SH-SY5Y (cell line): ENCODE results near the gene MLLT3.

ENCODE experiments used
- GATA2 ChIP-seq: IDR thresholded peaks from 2 replicates; pipeline ENCODE4 v1.6.1; 2011; ENCODE audit warnings: mild to moderate bottlenecking, low read depth, low read length
- GATA3 ChIP-seq: IDR thresholded peaks from 2 replicates; pipeline ENCODE4 v1.6.1; 2011; ENCODE audit warnings: low read depth, mild to moderate bottlenecking, low read length, moderate library complexity

MLLT3 gene

GRCh38 chr9:20356403-20357036 lies 265.8 kb downstream of the MLLT3 start:
- TF ChIP-seq GATA3 (no peak), GATA2 (no peak)

- no peak for TF ChIP-seq GATA2
- no peak for TF ChIP-seq GATA3
These were observed 267.3 kb downstream of the MLLT3 start for GRCh38 chr9:20355022-20355421.

DNA sequence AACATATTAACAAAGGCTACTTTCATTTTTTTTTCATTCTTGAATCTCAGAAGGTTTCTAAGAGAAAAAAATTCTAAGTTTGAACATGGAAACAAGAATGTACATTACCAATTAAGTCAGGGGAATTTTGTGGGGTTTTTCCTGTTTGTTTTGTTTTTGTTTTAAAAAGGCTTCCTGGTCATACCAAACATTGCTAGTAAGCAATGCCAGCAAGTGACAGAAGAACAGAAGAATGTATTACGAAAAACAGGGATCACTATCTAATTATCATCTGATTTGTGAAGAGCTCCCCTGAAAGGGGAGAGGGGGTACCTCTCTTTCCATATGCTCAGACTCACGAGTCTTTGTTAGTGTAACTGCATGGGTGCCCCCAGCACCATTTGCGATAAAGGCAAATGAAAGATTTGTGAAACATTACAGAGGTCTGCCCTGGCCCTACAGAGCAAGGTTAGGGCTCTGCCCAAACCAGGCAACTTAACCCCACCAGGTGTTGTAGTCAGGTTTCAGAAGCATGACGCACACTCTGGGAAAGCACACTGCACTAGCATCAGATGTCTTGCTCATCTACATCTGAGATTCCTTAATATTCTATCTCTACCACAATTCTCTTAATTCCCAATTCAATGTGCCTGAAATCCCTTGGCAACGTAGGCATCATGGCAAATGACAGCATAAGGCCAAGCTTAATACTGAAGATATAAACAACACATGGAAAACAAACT lies 268.2 kb downstream of the MLLT3 start:
- TF ChIP-seq GATA3 (no peak), GATA2 (no peak)

- TF ChIP-seq GATA3 (no peak), GATA2 (no peak)
These were observed 268.8 kb downstream of the MLLT3 start for GRCh38 chr9:20353524-20353923.

GRCh38 chr9:20352591-20352990 lies 269.7 kb downstream of the MLLT3 start:
- TF ChIP-seq GATA3 (no peak), GATA2 (no peak)

DNA sequence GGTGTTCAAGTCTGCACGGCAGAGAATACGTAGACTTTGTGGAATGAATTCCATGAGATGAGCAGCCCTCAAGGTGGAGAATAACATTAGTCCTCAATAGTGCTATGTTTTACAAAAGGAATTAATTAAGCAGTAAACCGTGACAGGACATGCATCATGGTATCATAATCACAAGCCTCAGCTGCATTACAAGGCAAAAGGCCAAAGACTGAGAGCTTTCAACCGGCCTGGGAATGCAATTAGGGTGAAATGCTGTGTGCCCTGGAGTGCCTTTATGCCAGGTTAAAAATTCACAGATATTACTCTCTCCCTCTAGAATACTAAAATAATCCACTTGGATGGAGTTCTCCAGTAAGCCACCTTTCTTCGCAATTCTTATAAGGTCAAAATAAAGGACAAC lies 270.6 kb downstream of the MLLT3 start:
- no peak for TF ChIP-seq GATA3
- TF ChIP-seq GATA2 = peak; percentile 28; the same call in 1 of the 2 replicates

GRCh38 chr9:20349568-20349967 lies 272.7 kb downstream of the MLLT3 start:
- TF ChIP-seq GATA3 (peak; percentile 95), GATA2 (peak; percentile 97)

- TF ChIP-seq GATA3 = no peak
- no peak for TF ChIP-seq GATA2
These were observed 279.0 kb downstream of the MLLT3 start for GRCh38 chr9:20343325-20343724.

GRCh38 chr9:20340511-20340861 lies 281.8 kb downstream of the MLLT3 start:
- TF ChIP-seq GATA3 (no peak), GATA2 (no peak)

DNA sequence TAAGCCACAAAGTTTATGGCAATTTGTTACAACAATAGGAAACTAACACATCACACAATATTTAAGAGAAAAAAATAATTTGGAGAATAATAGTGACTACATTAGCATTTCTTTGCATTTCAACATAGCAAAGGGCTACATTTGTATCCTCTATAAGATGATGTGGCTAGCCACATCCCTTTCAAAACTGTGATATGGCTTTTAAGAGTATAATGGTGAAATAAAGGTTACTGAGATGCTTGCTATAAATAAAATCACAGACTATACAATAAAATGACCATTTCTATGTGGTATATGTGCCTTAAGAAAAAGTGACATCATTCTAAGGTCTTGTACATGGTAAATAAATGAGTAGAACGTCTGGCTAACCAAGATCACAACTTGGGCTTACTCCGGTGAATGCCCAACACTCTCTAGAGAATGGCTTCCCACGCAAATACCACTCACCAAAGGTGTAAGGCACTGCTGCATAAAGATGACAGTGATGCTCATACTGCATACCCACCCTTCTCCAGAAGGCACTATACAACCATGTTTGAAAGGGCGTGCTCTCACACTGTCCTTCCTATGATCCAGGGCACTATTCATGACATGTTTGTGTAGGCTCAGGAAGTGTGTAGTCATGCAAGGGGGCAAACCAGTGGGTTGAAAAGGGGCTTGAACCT lies 286.5 kb downstream of the MLLT3 start:
- TF ChIP-seq GATA2 (no peak), GATA3 (no peak)

DNA sequence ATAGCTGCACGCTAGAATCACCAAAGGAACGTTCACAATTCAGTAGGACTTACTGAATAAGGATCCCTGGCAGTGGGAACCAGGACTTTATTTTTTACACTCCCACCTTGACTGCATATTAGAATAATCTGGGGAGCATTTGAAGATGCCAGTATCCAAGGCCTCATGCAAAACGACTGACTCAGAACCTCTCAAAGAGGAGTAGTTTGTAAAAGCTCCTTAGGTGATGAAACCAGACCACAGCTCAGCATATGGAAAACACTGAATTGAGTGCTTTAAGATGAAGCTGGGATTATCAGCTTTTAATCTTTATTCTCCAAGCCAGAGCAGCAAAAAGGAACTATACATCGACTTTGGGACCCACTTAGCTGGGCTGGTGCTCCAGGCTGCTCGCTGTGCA lies 288.3 kb downstream of the MLLT3 start:
- TF ChIP-seq GATA3 (no peak), GATA2 (no peak)

- TF ChIP-seq GATA2 (no peak), GATA3 (no peak)
These were observed 291.1 kb downstream of the MLLT3 start for GRCh38 chr9:20331095-20331685.

DNA sequence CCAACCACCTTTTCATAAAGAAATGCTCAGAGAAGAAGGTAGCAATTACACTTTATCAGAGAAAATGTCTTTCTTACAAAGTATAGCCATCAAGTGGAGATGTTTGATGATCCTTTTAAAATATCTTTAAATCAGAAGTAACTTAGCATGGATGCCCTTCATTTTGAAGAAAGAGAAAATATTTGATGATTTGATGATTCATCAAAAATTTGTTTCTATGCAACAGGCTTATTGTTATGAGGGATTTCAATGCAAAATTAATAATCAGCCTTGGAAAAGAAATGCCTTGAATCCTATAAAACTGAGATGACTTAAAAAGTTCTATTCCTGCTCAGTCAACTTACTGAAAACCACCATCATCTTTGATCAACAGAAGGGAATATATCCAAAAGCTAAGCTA lies 291.6 kb downstream of the MLLT3 start:
- no peak for TF ChIP-seq GATA3
- no peak for TF ChIP-seq GATA2

GRCh38 chr9:20326516-20326915 lies 295.8 kb downstream of the MLLT3 start:
- TF ChIP-seq GATA2 (no peak), GATA3 (no peak)
